ENCODE results near the gene ZBTB16.

DNA sequence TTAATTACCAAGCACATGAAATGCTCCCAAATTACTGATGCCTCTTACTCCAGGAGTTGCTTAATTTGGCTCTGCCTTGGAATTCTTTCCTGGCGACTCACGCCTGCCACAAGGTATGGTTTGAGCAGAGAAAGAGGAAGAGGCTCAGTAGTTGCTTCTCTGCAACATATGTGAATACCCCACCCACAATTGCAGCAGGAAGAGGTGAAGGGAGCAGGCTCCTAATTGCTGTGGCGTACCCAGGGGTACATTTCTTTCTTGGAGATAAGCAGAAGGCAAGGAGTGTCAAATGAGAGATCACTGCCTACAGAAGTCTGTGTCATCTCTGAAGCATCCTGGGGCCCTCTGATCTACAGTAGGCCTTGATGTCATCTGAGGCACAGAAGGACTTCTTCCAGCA, 226.1 kb downstream of the ZBTB16 start:
- TF ChIP-seq, protein P1, sequence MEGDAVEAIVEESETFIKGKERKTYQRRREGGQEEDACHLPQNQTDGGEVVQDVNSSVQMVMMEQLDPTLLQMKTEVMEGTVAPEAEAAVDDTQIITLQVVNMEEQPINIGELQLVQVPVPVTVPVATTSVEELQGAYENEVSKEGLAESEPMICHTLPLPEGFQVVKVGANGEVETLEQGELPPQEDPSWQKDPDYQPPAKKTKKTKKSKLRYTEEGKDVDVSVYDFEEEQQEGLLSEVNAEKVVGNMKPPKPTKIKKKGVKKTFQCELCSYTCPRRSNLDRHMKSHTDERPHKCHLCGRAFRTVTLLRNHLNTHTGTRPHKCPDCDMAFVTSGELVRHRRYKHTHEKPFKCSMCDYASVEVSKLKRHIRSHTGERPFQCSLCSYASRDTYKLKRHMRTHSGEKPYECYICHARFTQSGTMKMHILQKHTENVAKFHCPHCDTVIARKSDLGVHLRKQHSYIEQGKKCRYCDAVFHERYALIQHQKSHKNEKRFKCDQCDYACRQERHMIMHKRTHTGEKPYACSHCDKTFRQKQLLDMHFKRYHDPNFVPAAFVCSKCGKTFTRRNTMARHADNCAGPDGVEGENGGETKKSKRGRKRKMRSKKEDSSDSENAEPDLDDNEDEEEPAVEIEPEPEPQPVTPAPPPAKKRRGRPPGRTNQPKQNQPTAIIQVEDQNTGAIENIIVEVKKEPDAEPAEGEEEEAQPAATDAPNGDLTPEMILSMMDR (IDR thresholded peaks at IDR 0.05) = no peak
- TF ChIP-seq ZFX (IDR thresholded peaks at IDR 0.05; ENCODE audit: borderline replicate concordance) = no peak
